ENCODE data around the gene TC2N. TPM values are rescaled to one million over a fixed set of nuclear protein-coding genes. Genes with fewer than 3 reads are reported as not detected.

Gene TC2N
- total RNA-seq, 4 donors from 2014 or later: 3.2 to 11.9 (median 7.2) TPM

DNA sequence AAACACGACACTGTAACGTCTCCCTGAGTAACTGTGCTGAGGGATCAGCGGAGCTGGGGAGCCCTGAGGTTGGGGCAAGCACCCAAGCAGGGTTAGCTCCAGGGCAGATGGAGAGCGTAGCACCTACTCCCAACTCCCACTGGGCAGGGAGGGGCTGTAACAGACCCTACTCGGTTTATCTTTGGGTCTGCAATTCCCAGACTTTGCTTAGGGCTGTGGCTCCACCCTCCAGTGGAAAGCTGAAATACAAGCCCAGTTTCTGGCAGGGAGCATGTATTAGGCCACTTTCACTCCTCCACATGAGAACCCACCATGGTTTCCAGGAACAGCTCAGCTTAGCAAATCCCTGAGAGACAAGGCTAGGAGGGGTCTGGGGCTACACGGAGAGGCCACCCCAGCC is 17.3 kb upstream of the TC2N start:
- DNase-seq: no peak
- in situ Hi-C loops (cut with MboI; ENCODE audit: low sequenced_read_pairs in 4 of 4): no loop called here

DNA sequence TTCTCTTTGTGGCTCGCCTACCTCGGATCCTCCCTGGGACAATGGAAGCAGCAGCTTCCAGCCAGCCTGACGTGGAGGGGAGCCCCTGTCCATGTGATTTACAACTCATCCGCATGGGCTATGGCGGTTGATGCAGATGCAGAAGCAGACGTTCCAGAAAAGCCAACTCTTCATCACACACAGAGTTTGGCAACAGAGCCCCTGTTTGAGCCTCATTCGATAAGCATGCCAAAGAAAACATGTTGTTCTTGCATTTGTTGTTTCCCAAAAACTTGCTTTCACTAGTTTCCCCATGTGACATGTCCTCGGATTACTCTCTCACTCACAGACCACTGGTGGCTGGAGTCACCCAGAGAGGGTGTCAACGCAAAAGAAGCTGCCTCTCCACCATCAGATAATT is 16.4 kb upstream of the TC2N start:
- in situ Hi-C loops (cut with MboI; ENCODE audit: low sequenced_read_pairs in 4 of 4) (no loop called here), intact Hi-C loops (cut with DNase I; ENCODE audit: low total_unique reads) (no loop called here)
- DNase-seq: peak; percentile 70 to 78
- H3K36me3 ChIP-seq: no peaks in the 10 kb centered on the region
- no peak overlapping the region for H3K4me3 ChIP-seq
- H3K27me3 ChIP-seq: peaks cover 0 to 5% (median 0%) of the 10 kb centered on the region in 3 donors
- no peaks in the 10 kb centered on the region for H3K9me3 ChIP-seq
- peak; percentile 81 to 84 for ATAC-seq
- TF ChIP-seq, protein P1, sequence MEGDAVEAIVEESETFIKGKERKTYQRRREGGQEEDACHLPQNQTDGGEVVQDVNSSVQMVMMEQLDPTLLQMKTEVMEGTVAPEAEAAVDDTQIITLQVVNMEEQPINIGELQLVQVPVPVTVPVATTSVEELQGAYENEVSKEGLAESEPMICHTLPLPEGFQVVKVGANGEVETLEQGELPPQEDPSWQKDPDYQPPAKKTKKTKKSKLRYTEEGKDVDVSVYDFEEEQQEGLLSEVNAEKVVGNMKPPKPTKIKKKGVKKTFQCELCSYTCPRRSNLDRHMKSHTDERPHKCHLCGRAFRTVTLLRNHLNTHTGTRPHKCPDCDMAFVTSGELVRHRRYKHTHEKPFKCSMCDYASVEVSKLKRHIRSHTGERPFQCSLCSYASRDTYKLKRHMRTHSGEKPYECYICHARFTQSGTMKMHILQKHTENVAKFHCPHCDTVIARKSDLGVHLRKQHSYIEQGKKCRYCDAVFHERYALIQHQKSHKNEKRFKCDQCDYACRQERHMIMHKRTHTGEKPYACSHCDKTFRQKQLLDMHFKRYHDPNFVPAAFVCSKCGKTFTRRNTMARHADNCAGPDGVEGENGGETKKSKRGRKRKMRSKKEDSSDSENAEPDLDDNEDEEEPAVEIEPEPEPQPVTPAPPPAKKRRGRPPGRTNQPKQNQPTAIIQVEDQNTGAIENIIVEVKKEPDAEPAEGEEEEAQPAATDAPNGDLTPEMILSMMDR (IDR thresholded peaks at IDR 0.05 in 4 of 5, conservative IDR thresholded peaks at IDR 0.05 in 1 of 5): no peak
- no peak for TF ChIP-seq POLR2A (IDR thresholded peaks at IDR 0.05)
- peak overlapping the region; percentile 61 to 69 (median 66) for H3K27ac ChIP-seq
- H3K4me1 ChIP-seq: no peaks in the 10 kb centered on the region

More for the DNA sequence above, 17.3 kb upstream of the TC2N start:
- Histone ChIP-seq H3K27ac (peak overlapping the region; percentile 61 to 69 (median 66)), H3K9me3 (no peaks in the 10 kb centered on the region), H3K4me1 (peaks cover under 1% of the 10 kb centered on the region in 2 donors), H3K36me3 (no peaks in the 10 kb centered on the region), H3K4me3 (no peak overlapping the region), H3K27me3 (peaks cover 0 to 5% (median 0%) of the 10 kb centered on the region in 3 donors)
- ATAC-seq: peak in 1 of 2 donors; percentile 34
- intact Hi-C loops (cut with DNase I; ENCODE audit: low total_unique reads): no loop called here
- TF ChIP-seq POLR2A (IDR thresholded peaks at IDR 0.05): no peak
- TF ChIP-seq, protein P1 (IDR thresholded peaks at IDR 0.05 in 4 of 5, conservative IDR thresholded peaks at IDR 0.05 in 1 of 5): no peak

DNA sequence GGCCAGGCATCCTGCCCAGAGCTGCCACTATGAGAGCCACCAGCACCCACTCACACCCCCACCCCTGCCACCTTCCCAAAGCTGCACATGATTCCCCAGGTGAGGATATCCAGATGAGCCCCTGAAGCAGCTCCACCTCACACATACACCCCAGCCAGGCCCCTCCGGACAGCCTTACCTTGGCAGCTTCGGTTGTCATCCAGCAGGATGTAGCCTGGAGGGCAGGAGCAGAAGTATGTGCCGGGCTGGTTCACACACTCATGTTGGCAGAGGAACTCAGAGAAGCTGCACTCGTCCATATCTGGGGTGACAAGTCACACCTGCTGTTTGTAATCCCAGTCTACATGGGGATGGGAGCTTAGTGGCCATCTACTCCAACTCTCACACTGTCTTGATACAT is 15.4 kb upstream of the TC2N start:
- Histone ChIP-seq H3K4me3 (no peak overlapping the region), H3K9me3 (no peaks in the 10 kb centered on the region), H3K36me3 (no peaks in the 10 kb centered on the region), H3K4me1 (no peaks in the 10 kb centered on the region), H3K27me3 (peaks cover 0 to 5% (median 0%) of the 10 kb centered on the region in 3 donors), H3K27ac (peak overlapping the region; percentile 49 to 61 (median 56))
- DNase-seq (no peak), ATAC-seq (no peak)
- in situ Hi-C loops (cut with MboI; ENCODE audit: low sequenced_read_pairs in 4 of 4) (no loop called here), intact Hi-C loops (cut with DNase I; ENCODE audit: low total_unique reads) (no loop called here)
- TF ChIP-seq, protein P1 (IDR thresholded peaks at IDR 0.05 in 4 of 5, conservative IDR thresholded peaks at IDR 0.05 in 1 of 5): no peak
- no peak for TF ChIP-seq POLR2A (IDR thresholded peaks at IDR 0.05)

DNA sequence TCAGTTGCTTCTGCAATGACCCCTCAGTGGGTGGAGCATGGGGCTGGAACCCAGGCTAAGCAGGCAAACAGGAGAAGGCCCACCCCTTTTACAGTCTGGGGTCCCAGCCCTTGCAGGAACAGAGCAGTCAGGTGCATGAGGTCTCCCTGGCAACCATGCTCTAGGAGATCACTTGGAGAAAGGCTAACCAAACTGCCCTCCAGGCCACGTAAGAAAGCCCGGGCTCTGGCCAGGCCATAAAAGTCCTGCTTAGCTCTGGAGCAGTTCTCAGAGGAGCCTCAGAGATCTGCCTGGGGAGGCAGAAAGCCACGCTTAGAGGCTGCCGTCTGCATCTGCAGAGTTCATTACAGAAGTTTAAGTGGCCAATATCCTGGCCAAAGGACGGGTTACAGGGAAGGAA is 15.0 kb upstream of the TC2N start:
- Histone ChIP-seq H3K4me1 (no peaks in the 10 kb centered on the region), H3K27me3 (peaks cover 0 to 5% (median 0%) of the 10 kb centered on the region in 3 donors), H3K36me3 (no peaks in the 10 kb centered on the region), H3K9me3 (no peaks in the 10 kb centered on the region), H3K4me3 (no peak overlapping the region), H3K27ac (peak overlapping the region; percentile 49 to 61 (median 56))
- ATAC-seq (no peak), DNase-seq (no peak)
- in situ Hi-C loops (cut with MboI; ENCODE audit: low sequenced_read_pairs in 4 of 4): no loop called here
- intact Hi-C loops (cut with DNase I; ENCODE audit: low total_unique reads): no loop called here
- no peak for TF ChIP-seq POLR2A (IDR thresholded peaks at IDR 0.05)
- TF ChIP-seq, protein P1 (IDR thresholded peaks at IDR 0.05 in 4 of 5, conservative IDR thresholded peaks at IDR 0.05 in 1 of 5): no peak

DNA sequence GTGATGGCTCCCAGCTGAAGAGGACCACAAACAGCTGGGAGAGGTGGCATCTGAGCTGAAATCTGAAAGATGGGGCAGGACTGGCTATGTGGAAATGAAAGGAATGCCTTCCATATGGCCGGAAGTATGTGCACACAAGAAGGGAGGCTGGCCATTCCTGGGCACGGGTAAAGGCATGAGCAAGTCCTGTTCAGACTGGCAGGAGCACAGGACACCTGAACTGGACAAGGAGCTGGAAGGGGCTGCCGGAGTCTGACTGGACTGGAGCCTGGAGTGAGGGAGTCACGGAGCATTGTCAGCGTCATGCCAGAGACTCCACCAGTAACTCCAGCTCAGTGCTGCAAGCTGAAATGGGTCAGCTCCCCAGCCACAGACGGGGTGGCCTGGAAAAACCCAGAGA is 11.9 kb upstream of the TC2N start:
- ATAC-seq (no peak), DNase-seq (no peak)
- in situ Hi-C loops (cut with MboI; ENCODE audit: low sequenced_read_pairs in 4 of 4): no loop called here
- Histone ChIP-seq H3K9me3 (no peaks in the 10 kb centered on the region), H3K27me3 (peaks cover 0 to 5% (median 0%) of the 10 kb centered on the region in 3 donors), H3K36me3 (no peaks in the 10 kb centered on the region), H3K4me3 (no peak overlapping the region), H3K4me1 (no peaks in the 10 kb centered on the region), H3K27ac (no peak overlapping the region)
- intact Hi-C loops (cut with DNase I; ENCODE audit: low total_unique reads): loop anchor here (10.0 kb wide), 1 partner anchor 94 kb away; no protein-coding TSS in a partner anchor
- TF ChIP-seq, protein P1 (IDR thresholded peaks at IDR 0.05 in 4 of 5, conservative IDR thresholded peaks at IDR 0.05 in 1 of 5): no peak
- no peak for TF ChIP-seq POLR2A (IDR thresholded peaks at IDR 0.05)
